Retinal pigment epithelial cell (primary cell): ENCODE data around the gene CCDC28B.
A peak's percentile ranks its signal among the peaks of the same experiment; 100 is the strongest.

Experiments
- DNase-seq: peaks from one replicate; pipeline ENCODE4 v3.0.0-alpha.2; 2010; ENCODE audit warnings: low read depth
- H3K4me3 ChIP-seq: 2 replicates; pipeline ENCODE4 v1.5.1; 2011; ENCODE audit warnings: mild to moderate bottlenecking, low read length, control low read depth, moderate library complexity
- TF ChIP-seq, protein P1 (sequence below): conservative IDR thresholded peaks from 2 replicates; pipeline ENCODE4 v1.5.1; 2011; ENCODE audit warnings: low read depth, low read length, control low read depth, inconsistent platforms

CCDC28B gene

DNA sequence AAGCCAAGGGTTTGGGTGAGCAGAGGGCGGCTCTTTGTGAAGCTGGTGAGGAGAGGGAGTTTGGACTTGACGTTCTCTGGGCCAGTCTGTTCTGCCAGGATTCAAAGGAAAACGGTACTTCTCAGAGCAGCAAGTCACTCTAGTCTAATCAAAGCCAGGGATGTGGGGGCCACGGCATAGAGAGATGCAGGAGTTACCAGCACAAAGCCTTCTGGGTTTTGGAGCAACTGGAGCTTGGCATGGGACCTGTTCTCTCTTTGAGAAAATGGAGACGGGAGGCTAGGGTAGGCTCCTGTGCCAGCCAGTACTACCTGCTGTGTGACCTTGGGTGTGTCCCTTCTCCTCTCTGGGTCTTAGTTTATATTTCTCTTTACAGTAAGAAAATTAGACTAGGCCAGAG is 18.8 kb upstream of the CCDC28B start:
- TF ChIP-seq, protein P1, sequence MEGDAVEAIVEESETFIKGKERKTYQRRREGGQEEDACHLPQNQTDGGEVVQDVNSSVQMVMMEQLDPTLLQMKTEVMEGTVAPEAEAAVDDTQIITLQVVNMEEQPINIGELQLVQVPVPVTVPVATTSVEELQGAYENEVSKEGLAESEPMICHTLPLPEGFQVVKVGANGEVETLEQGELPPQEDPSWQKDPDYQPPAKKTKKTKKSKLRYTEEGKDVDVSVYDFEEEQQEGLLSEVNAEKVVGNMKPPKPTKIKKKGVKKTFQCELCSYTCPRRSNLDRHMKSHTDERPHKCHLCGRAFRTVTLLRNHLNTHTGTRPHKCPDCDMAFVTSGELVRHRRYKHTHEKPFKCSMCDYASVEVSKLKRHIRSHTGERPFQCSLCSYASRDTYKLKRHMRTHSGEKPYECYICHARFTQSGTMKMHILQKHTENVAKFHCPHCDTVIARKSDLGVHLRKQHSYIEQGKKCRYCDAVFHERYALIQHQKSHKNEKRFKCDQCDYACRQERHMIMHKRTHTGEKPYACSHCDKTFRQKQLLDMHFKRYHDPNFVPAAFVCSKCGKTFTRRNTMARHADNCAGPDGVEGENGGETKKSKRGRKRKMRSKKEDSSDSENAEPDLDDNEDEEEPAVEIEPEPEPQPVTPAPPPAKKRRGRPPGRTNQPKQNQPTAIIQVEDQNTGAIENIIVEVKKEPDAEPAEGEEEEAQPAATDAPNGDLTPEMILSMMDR = no peak
- H3K4me3 ChIP-seq = peak overlapping the region; percentile 4
- DNase-seq = no peak

DNA sequence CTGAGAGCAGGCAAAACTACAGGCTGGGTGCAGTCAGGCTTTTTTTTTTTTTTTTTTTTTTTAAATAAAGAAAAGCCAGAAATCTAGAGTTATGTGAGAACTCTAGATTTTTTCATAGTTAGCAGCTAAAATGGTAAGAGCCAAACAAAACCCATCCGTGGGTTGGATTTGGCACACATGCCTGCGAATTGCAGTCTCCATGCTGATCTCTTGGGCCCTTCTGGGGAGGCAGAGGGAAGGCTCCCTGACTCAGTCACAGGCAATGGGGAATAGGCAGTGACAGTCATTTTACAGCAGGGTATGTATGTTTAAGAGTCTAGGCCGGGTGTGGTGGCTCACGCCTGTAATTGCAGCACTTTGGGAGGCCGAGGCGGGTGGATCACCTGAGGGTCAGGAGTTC is 18.3 kb upstream of the CCDC28B start:
- DNase-seq = no peak
- H3K4me3 ChIP-seq = no peak overlapping the region
- TF ChIP-seq, protein P1 = no peak

- H3K4me3 ChIP-seq = no peak overlapping the region
- DNase-seq = no peak
- TF ChIP-seq, protein P1 = no peak
These were observed 15.7 kb upstream of the CCDC28B start for GRCh38 chr1:32184650-32185049.

DNA sequence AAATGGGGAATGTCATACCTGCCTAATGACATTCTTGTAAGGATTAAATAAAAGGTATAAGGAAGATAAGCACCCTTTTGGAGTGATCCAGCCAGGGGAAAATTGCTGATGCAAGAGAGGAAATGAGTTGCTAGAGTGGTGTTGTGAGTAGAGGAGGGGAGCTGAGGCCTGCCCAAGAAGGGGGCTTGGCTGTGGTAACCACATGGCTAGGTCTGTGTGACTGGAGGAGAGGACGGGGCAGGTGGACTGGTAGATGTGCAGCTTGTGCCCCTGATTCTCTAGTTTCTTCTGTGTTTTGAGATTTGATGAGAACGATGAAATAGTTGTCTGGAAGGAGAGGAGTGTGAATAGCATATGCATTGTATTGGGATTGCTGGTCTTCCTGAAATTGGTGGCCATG is 14.3 kb upstream of the CCDC28B start:
- TF ChIP-seq, protein P1 = no peak
- no peak overlapping the region for H3K4me3 ChIP-seq
- no peak for DNase-seq

GRCh38 chr1:32186491-32186890 is 13.9 kb upstream of the CCDC28B start:
- no peak for DNase-seq
- TF ChIP-seq, protein P1 = no peak
- no peak overlapping the region for H3K4me3 ChIP-seq

GRCh38 chr1:32187850-32188249 is 12.5 kb upstream of the CCDC28B start:
- TF ChIP-seq, protein P1 = no peak
- no peak for DNase-seq

GRCh38 chr1:32192220-32192948 is 8.0 kb upstream of the CCDC28B start:
- no peak overlapping the region for H3K4me3 ChIP-seq
- no peak for DNase-seq
- TF ChIP-seq, protein P1 = no peak

More at GRCh38 chr1:32187850-32188249, 12.5 kb upstream of the CCDC28B start:
- H3K4me3 ChIP-seq = no peak overlapping the region
